HUES48 (cell line): ENCODE results near the gene SVIL.
A peak's percentile ranks its signal among the peaks of the same experiment; 100 is the strongest.

Source experiments
- H3K27ac ChIP-seq: one replicate; pipeline ENCODE4 v1.7.0; 2013; ENCODE audit warnings: low read depth, low read length, inconsistent platforms
- H3K27me3 ChIP-seq: 2 replicates; pipeline ENCODE4 v1.6.1; 2013; ENCODE audit warnings: mild to moderate bottlenecking, low read length; ENCODE audit not compliant: control insufficient read depth, insufficient read depth
- H3K36me3 ChIP-seq: 2 replicates; pipeline ENCODE4 v1.6.1; 2013; ENCODE audit warnings: low read length; ENCODE audit not compliant: control insufficient read depth, insufficient read depth
- H3K4me1 ChIP-seq: 2 replicates; pipeline ENCODE4 v1.6.1; 2013; ENCODE audit warnings: mild to moderate bottlenecking, low read length; ENCODE audit not compliant: control insufficient read depth, insufficient read depth
- H3K4me3 ChIP-seq: 2 replicates; pipeline ENCODE4 v1.5.1; 2013; ENCODE audit warnings: mild to moderate bottlenecking, low read depth, low read length
- H3K9ac ChIP-seq: 2 replicates; pipeline ENCODE4 v1.6.1; 2013; ENCODE audit warnings: mild to moderate bottlenecking, low read depth, low read length, moderate library complexity
- H3K9me3 ChIP-seq: 2 replicates; pipeline ENCODE4 v1.6.1; 2013; ENCODE audit warnings: low read length; ENCODE audit not compliant: control insufficient read depth, insufficient read depth

The SVIL gene

DNA sequence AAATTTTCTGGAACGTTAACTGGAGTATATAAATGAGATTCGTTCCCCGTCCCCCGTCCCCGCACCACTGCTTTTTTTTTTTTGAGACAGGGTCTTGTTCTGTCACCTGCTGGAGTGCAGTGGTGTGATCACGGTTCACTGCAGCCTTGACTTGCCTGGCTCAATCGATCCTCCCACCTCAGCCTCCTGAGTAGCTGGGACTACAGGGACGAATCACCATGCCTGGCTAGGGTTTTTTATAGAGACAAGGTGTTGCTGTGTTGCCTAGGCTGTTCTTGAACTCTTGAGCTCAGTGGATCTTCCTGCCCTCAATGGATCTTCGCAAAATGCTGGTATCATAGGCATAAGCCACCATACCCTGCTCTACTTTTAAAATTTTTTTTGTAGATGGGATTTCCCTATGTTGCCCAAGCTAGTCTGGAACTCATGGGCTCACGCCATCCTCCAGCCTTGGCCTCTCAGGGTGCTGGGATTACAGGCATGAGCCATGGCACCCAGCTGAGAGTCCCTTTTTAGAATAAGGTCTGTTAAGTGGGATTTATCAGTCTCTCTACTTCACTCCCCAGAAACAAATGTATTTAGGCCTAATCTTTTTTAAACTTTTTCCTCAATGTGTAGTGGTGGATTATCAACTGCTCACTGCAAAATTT is 223.0 kb downstream of the SVIL start:
- Histone ChIP-seq H3K4me3 (no peak overlapping the region), H3K9ac (no peak overlapping the region), H3K27me3 (peaks cover 8% of the 10 kb centered on the region; the same call in 1 of the 2 replicates), H3K4me1 (no peaks in the 10 kb centered on the region), H3K36me3 (no peaks in the 10 kb centered on the region), H3K27ac (no peak overlapping the region), H3K9me3 (peaks cover 19% of the 10 kb centered on the region)

DNA sequence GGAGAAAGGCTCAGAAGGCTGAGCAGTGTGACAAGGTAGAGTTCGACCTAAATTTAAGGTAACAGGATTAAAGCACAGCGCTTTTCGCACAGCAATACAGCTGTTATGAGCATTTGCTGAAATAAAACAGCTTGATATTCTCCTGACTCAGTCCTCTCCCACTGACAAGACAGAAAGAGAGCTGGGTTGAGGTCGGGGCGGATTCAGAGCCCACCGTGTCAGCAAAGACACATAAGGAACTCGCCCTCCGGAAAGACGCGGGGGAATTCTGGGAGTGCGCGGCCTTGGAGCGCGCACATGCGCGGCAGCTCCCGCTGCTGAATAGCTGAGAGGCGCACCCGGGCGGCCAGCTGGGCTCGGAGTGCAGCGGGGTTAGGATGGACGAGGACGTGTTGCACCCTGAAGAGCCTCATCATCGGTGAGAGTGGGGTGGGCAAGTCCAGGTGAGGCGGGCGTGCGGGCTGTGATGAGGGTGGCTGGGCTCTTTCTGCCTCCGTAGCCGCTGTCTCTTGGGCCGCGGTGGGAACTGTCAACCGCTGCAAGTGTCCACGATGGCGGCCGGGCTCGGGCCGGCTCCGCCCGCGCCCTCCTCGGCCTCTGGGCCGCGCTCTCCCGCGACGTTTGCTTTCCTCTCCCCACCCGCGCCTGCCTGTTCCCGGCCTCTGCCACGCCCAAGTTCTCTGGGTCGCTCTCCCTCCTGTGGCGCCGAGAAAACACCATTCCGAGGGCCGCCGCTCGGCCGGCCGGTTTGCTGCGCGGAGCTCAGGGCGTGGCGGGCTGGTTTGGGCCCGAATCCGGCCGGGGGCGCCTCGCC is 225.3 kb downstream of the SVIL start:
- Histone ChIP-seq H3K4me1 (no peaks in the 10 kb centered on the region), H3K9ac (no peak overlapping the region), H3K27me3 (peaks cover 8% of the 10 kb centered on the region; the same call in 1 of the 2 replicates), H3K9me3 (peaks cover 29% of the 10 kb centered on the region), H3K4me3 (peak overlapping the region; percentile 68), H3K36me3 (no peaks in the 10 kb centered on the region), H3K27ac (no peak overlapping the region)

DNA sequence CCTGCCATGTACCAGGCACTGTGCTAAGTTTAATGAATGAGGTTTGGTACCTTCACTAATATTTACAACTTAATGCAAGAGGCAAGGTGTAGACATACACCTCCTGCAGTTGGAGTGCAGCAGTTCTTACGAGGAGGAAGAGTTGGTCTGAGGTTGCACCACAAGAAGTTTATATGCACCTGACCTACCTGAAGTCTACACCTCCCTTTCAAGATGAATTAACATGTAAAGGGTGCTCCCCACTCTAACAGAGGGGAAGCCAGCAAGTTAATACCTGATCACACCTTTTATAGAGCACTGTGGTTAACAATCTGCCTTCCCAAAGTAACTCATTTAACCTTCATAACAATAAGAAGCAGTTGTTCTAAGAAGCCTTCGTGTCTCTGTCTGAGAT is 225.9 kb downstream of the SVIL start:
- peak overlapping the region; percentile 68; the same call in 1 of the 2 replicates for H3K4me3 ChIP-seq
- no peak overlapping the region for H3K27ac ChIP-seq

More for the DNA sequence above, 225.9 kb downstream of the SVIL start:
- no peaks in the 10 kb centered on the region for H3K4me1 ChIP-seq
- no peak overlapping the region for H3K9ac ChIP-seq
- no peaks in the 10 kb centered on the region for H3K36me3 ChIP-seq
- H3K27me3 ChIP-seq = peaks cover 8% of the 10 kb centered on the region; the same call in 1 of the 2 replicates
- peaks cover 29% of the 10 kb centered on the region for H3K9me3 ChIP-seq
